Smooth muscle cell (in vitro differentiated cells): ENCODE data around the gene PPP1R13B. TPM values are rescaled to one million over a fixed set of nuclear protein-coding genes. Genes with fewer than 3 reads are reported as not detected.

ENCODE experiments used
- DNase-seq: peaks from one replicate; lab custom pipeline; 2025; ENCODE audit not compliant: unreplicated experiment; lab: John Stamatoyannopoulos, UW
- H2AFZ ChIP-seq: fragments of 200-600 bp; sonication (generic); 2 replicates; pipeline ENCODE4 v1.6.0; 2016; ENCODE audit warnings: antibody characterized with exemption, low read depth, mild to moderate bottlenecking
- H3F3A ChIP-seq: fragments of 200-600 bp; sonication (generic); 2 replicates; pipeline ENCODE4 v1.6.0; 2017; ENCODE audit warnings: antibody characterized with exemption, low read depth
- H3K27ac ChIP-seq: fragments of 200-600 bp; sonication (generic); 2 replicates; pipeline ENCODE4 v1.5.1; 2016; ENCODE audit warnings: low read depth, mild to moderate bottlenecking
- H3K27me3 ChIP-seq: fragments of 200-600 bp; sonication (generic); 2 replicates; pipeline ENCODE4 v1.6.1; 2016; ENCODE audit warnings: low read depth, mild to moderate bottlenecking
- H3K36me3 ChIP-seq: fragments of 200-600 bp; sonication (generic); 2 replicates; pipeline ENCODE4 v1.5.1; 2016; ENCODE audit warnings: low read depth
- H3K4me1 ChIP-seq: fragments of 200-600 bp; sonication (generic); 2 replicates; pipeline ENCODE4 v1.5.1; 2016; ENCODE audit warnings: low read depth
- H3K4me2 ChIP-seq: fragments of 200-600 bp; sonication (generic); 2 replicates; pipeline ENCODE4 v1.6.0; 2016; ENCODE audit warnings: mild to moderate bottlenecking
- H3K4me3 ChIP-seq: fragments of 200-600 bp; sonication (generic); 2 replicates; pipeline ENCODE4 v1.5.1; 2016; ENCODE audit warnings: mild to moderate bottlenecking
- H3K79me2 ChIP-seq: fragments of 200-600 bp; sonication (generic); 2 replicates; pipeline ENCODE4 v1.6.0; 2016; ENCODE audit warnings: low read depth, mild to moderate bottlenecking
- H3K9ac ChIP-seq: fragments of 200-600 bp; sonication (generic); 2 replicates; pipeline ENCODE4 v1.6.0; 2016; ENCODE audit warnings: low read depth
- H3K9me3 ChIP-seq: fragments of 200-600 bp; sonication (generic); replicated peaks from 2 replicates; pipeline ENCODE4 v1.5.1; 2016; ENCODE audit warnings: low read depth
- H4K20me1 ChIP-seq: fragments of 200-600 bp; sonication (generic); 2 replicates; pipeline ENCODE4 v1.6.0; 2016; ENCODE audit warnings: low read depth
- CTCF ChIP-seq: fragments of 200-600 bp; sonication (generic); IDR thresholded peaks from 2 replicates; pipeline ENCODE4 v1.5.1; 2017; ENCODE audit warnings: borderline replicate concordance, mild to moderate bottlenecking, antibody characterized with exemption; ENCODE audit not compliant: insufficient read depth, poor library complexity, severe bottlenecking
- WGBS: methylation state at CpG from one replicate; pipeline ENCODE4 v1.1.7; 2016; ENCODE audit warnings: low lambda C conversion rate; 5-methylcytosine and 5-hydroxymethylcytosine counted together
- polyA plus RNA-seq: library from polyadenylated mRNA; unstranded; fragments of >200 nt; fragmentation: Nextera tagmentation; extraction: Ambion mirVana; gene quantifications from 2 replicates; pipeline ENCODE4 v1.2.1, GENCODE V29; 2016
- total RNA-seq: library from RNA; depleted of rRNA; stranded (reverse); fragments of >200 nt; gene quantifications from 2 replicates; pipeline ENCODE4 v1.2.3, GENCODE V29; 2014

Gene PPP1R13B
- total and polyA plus RNA-seq, 2 experiments from 2014 or later: 2.3 to 4.3 TPM

DNA sequence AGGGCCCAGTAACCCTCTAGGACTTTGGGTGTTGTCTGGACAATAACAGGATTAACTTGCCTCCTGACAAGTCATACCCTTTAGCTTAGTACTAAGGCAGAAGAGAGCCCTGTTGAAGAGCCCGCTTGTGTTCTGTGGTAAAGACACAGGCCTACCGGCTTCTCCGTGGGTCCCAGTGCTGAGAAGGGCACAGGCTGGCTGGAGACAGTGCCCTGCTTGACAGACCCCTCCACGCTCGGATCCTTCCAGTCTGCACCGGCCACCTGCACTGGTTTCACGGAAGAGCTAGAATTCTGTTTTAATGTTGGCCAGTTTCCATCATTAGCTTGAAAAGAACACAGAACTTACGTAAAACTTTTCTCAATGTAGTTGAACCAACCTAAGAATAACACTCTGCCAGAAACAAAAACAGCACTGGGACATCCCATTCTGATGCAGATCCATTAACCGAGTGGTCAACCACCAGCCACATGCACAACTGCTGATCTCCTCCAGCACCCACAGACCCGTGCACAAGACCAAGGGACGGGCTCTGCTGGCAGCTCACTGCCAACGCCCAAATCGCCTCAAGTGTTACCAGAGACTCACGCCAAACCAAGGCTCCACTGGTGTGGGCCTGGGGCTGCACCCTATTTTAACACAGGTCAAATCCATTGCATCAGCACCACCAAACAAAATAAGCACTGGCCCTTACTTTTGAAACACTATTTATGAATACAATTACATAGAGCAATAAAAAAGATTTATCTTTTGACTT lies 104.7 kb downstream of the PPP1R13B start:
- Histone ChIP-seq H3K27ac (no peak overlapping the region), H3K9me3 (no peaks in the 10 kb centered on the region), H3K79me2 (no peaks in the 10 kb centered on the region), H3K27me3 (no peaks in the 10 kb centered on the region), H3K4me3 (no peak overlapping the region), H3K4me2 (no peak overlapping the region), H3K4me1 (no peaks in the 10 kb centered on the region), H3K36me3 (no peaks in the 10 kb centered on the region), H4K20me1 (no peaks in the 10 kb centered on the region), H3F3A (no peaks in the 10 kb centered on the region), H3K9ac (no peak overlapping the region), H2AFZ (no peak overlapping the region)
- 95% methylated on average over 14 of the region's 14 CpGs for WGBS
- no peak for TF ChIP-seq CTCF
- DNase-seq: no peak

DNA sequence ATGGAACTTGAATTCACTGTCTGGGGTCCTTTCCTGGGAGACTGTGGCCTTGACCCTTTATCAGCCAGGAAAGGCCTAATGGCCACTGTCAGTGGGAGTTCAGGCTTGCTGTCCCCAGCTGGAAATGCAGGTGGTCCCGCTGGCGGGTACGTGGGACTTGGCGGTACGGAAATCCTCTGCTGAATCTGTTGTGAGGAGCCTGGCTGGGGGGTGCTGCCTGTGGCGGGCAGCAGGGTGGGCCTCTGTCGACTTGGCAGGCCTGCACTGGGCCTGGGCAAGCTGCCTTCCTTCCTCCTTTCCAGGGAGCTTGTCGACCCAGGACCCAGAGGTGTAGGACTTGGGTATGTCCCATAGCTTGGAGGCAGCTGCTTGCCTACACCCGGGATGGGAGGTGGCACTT lies 105.5 kb downstream of the PPP1R13B start:
- 95% methylated on average over 9 of the region's 9 CpGs for WGBS
- DNase-seq: no peak

DNA sequence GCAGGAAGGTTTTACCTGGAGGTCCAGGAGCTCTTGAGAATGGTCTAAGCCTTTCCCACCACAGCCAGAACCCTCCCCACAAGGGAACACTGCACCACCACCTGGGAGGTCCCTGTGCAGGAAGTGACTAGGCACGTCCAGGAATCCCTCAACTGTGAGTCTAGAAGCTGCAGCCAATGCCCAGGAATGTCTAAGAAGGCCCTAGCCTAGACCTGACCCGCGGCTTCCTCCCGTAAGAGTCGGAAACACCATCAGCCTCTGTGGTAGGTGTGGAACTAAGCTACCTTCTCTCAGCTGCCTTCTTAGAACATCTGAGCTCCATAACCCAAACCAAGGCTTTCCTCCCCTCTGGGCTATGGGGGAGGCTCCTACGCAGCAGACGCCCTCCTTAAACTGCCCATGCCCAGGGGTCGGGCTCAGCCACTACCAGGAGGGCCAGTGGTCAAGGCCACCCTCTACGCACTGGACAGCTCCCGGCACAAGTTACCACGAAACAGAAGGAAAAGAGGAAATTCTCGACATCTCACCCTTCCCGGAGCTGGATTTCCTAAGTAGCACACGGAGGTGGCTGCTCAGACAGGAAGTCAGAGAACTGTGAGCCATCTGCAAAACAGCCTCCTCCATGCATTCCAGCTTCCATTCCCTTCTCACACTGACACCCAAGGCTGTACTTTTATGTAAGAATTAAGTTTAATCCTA lies 106.2 kb downstream of the PPP1R13B start:
- H3K36me3 ChIP-seq: no peaks in the 10 kb centered on the region
- H3K9ac ChIP-seq: no peak overlapping the region
- H2AFZ ChIP-seq: no peak overlapping the region
- no peaks in the 10 kb centered on the region for H4K20me1 ChIP-seq
- no peak for DNase-seq
- H3F3A ChIP-seq: no peaks in the 10 kb centered on the region
- H3K79me2 ChIP-seq: no peaks in the 10 kb centered on the region
- TF ChIP-seq CTCF: no peak
- no peaks in the 10 kb centered on the region for H3K27me3 ChIP-seq
- no peaks in the 10 kb centered on the region for H3K9me3 ChIP-seq
- no peak overlapping the region for H3K4me3 ChIP-seq
- 68% methylated on average over 14 of the region's 14 CpGs for WGBS
- no peak overlapping the region for H3K4me2 ChIP-seq
- peak overlapping the region; percentile 14 for H3K27ac ChIP-seq
- H3K4me1 ChIP-seq: no peaks in the 10 kb centered on the region

More for the DNA sequence above, 105.5 kb downstream of the PPP1R13B start:
- Histone ChIP-seq H3K9ac (no peak overlapping the region), H3K79me2 (no peaks in the 10 kb centered on the region), H3K4me2 (no peak overlapping the region), H3K4me3 (no peak overlapping the region), H4K20me1 (no peaks in the 10 kb centered on the region), H3K27ac (peak overlapping the region; percentile 14), H3K4me1 (no peaks in the 10 kb centered on the region), H2AFZ (no peak overlapping the region), H3K36me3 (no peaks in the 10 kb centered on the region), H3K9me3 (no peaks in the 10 kb centered on the region), H3F3A (no peaks in the 10 kb centered on the region), H3K27me3 (no peaks in the 10 kb centered on the region)
- no peak for TF ChIP-seq CTCF
